ENCODE data around the gene RHOD. TPM values are rescaled to one million over a fixed set of nuclear protein-coding genes. Genes with fewer than 3 reads are reported as not detected.

RHOD gene
- total RNA-seq, 1 experiment from 2014 or later = not detected

GRCh38 chr11:67105964-67106363 lies 49.3 kb downstream of the RHOD start:
- DNase-seq = no peak
- no peaks in the 10 kb centered on the region for H3K9me2 ChIP-seq (replicated peaks; ENCODE audit: insufficient read depth, low read length)
- no peak overlapping the region for H2AFZ ChIP-seq (ENCODE audit: low read length)
- no peaks in the 10 kb centered on the region for H3K4me1 ChIP-seq (ENCODE audit: low read length)
- no peak overlapping the region for H3K4me3 ChIP-seq (ENCODE audit: low read length)
- no peak overlapping the region for H3K4me2 ChIP-seq (ENCODE audit: low read depth, low read length, poor library complexity, severe bottlenecking)
- no peak overlapping the region for H3K9ac ChIP-seq (ENCODE audit: low read length)
- no peaks in the 10 kb centered on the region for H3K27me3 ChIP-seq (ENCODE audit: low read length)
- no peaks in the 10 kb centered on the region for H3K36me3 ChIP-seq (ENCODE audit: insufficient read depth, low read length)
- no peak overlapping the region for H3K27ac ChIP-seq (ENCODE audit: low read length)
- no peaks in the 10 kb centered on the region for H3K9me3 ChIP-seq (ENCODE audit: low read length)
- H3K79me2 ChIP-seq (ENCODE audit: low read length) = no peaks in the 10 kb centered on the region
- no peaks in the 10 kb centered on the region for H4K20me1 ChIP-seq (ENCODE audit: insufficient read depth, low read depth, low read length)

GRCh38 chr11:67111261-67111660 lies 54.6 kb downstream of the RHOD start:
- H2AFZ ChIP-seq (ENCODE audit: low read length) = no peak overlapping the region

DNA sequence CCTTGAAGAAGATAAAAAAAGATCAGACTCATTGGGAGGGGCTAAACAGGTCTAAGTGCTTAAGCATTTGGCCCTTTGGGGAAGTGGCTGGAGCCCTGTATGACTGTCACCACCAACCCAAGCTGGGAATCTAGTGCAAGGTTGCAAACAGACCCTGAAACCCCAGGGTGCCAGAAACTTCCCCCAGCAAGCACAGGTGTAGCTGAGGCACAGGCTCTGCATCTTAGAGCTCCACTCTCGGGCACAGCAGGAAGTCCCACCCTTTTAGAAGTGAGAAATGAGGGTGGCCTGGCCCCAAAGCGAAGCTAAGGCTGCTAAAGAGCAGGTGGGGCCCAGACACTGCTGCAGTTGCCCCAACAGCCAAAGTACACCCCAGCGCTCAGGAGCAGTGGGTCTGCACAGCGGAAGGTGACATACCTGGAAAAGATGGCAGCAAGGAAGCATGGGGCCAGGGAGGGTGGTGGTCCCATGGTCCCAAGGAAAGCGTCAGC lies 56.6 kb downstream of the RHOD start:
- H3K4me1 ChIP-seq (ENCODE audit: low read length) = peaks cover 18% of the 10 kb centered on the region
- no peak overlapping the region for H3K4me3 ChIP-seq (ENCODE audit: low read length)
- H3K4me2 ChIP-seq (ENCODE audit: low read depth, low read length, poor library complexity, severe bottlenecking) = peak overlapping the region; percentile 16
- H3K9ac ChIP-seq (ENCODE audit: low read length) = 0 out of 2 replicates have a peak overlapping the region, but pooled peaks have one; percentile 20
- no peak overlapping the region for H2AFZ ChIP-seq (ENCODE audit: low read length)
- H3K9me2 ChIP-seq (replicated peaks; ENCODE audit: insufficient read depth, low read length) = no peaks in the 10 kb centered on the region
- H3K27me3 ChIP-seq (ENCODE audit: low read length) = no peaks in the 10 kb centered on the region
- H3K36me3 ChIP-seq (ENCODE audit: insufficient read depth, low read length) = no peaks in the 10 kb centered on the region
- no peaks in the 10 kb centered on the region for H3K79me2 ChIP-seq (ENCODE audit: low read length)
- no peaks in the 10 kb centered on the region for H4K20me1 ChIP-seq (ENCODE audit: insufficient read depth, low read depth, low read length)
- no peak overlapping the region for H3K27ac ChIP-seq (ENCODE audit: low read length)
- DNase-seq = peak; percentile 71
- no peaks in the 10 kb centered on the region for H3K9me3 ChIP-seq (ENCODE audit: low read length)

More at GRCh38 chr11:67111261-67111660, 54.6 kb downstream of the RHOD start:
- Histone ChIP-seq H3K4me1 (ENCODE audit: low read length) (peaks cover 14% of the 10 kb centered on the region), H3K9ac (ENCODE audit: low read length) (no peak overlapping the region), H4K20me1 (ENCODE audit: insufficient read depth, low read depth, low read length) (no peaks in the 10 kb centered on the region), H3K4me2 (ENCODE audit: low read depth, low read length, poor library complexity, severe bottlenecking) (no peak overlapping the region), H3K27ac (ENCODE audit: low read length) (no peak overlapping the region), H3K27me3 (ENCODE audit: low read length) (no peaks in the 10 kb centered on the region), H3K79me2 (ENCODE audit: low read length) (no peaks in the 10 kb centered on the region), H3K9me3 (ENCODE audit: low read length) (no peaks in the 10 kb centered on the region), H3K36me3 (ENCODE audit: insufficient read depth, low read length) (no peaks in the 10 kb centered on the region), H3K4me3 (ENCODE audit: low read length) (no peak overlapping the region), H3K9me2 (replicated peaks; ENCODE audit: insufficient read depth, low read length) (no peaks in the 10 kb centered on the region)
- DNase-seq = no peak

GRCh38 chr11:67114275-67114896 lies 57.7 kb downstream of the RHOD start:
- H3K4me3 ChIP-seq (ENCODE audit: low read length) = no peak overlapping the region
- H3K36me3 ChIP-seq (ENCODE audit: insufficient read depth, low read length) = no peaks in the 10 kb centered on the region
- H3K4me1 ChIP-seq (ENCODE audit: low read length) = peaks cover 21% of the 10 kb centered on the region
- no peak overlapping the region for H2AFZ ChIP-seq (ENCODE audit: low read length)
- H3K9ac ChIP-seq (ENCODE audit: low read length) = no peak overlapping the region
- H3K9me3 ChIP-seq (ENCODE audit: low read length) = no peaks in the 10 kb centered on the region
- no peaks in the 10 kb centered on the region for H3K79me2 ChIP-seq (ENCODE audit: low read length)
- H3K27me3 ChIP-seq (ENCODE audit: low read length) = no peaks in the 10 kb centered on the region
- no peaks in the 10 kb centered on the region for H4K20me1 ChIP-seq (ENCODE audit: insufficient read depth, low read depth, low read length)
- no peak overlapping the region for H3K27ac ChIP-seq (ENCODE audit: low read length)
- no peak for DNase-seq
- no peak overlapping the region for H3K4me2 ChIP-seq (ENCODE audit: low read depth, low read length, poor library complexity, severe bottlenecking)
- H3K9me2 ChIP-seq (replicated peaks; ENCODE audit: insufficient read depth, low read length) = no peaks in the 10 kb centered on the region

- no peak overlapping the region for H3K9ac ChIP-seq (ENCODE audit: low read length)
- H4K20me1 ChIP-seq (ENCODE audit: insufficient read depth, low read depth, low read length) = no peaks in the 10 kb centered on the region
- H3K4me2 ChIP-seq (ENCODE audit: low read depth, low read length, poor library complexity, severe bottlenecking) = no peak overlapping the region
- H3K36me3 ChIP-seq (ENCODE audit: insufficient read depth, low read length) = peaks cover under 1% of the 10 kb centered on the region; the same call in 1 of the 2 replicates
- H3K27ac ChIP-seq (ENCODE audit: low read length) = no peak overlapping the region
- H2AFZ ChIP-seq (ENCODE audit: low read length) = no peak overlapping the region
- no peaks in the 10 kb centered on the region for H3K9me2 ChIP-seq (replicated peaks; ENCODE audit: insufficient read depth, low read length)
- no peaks in the 10 kb centered on the region for H3K27me3 ChIP-seq (ENCODE audit: low read length)
- H3K4me3 ChIP-seq (ENCODE audit: low read length) = no peak overlapping the region
- no peaks in the 10 kb centered on the region for H3K9me3 ChIP-seq (ENCODE audit: low read length)
- H3K4me1 ChIP-seq (ENCODE audit: low read length) = peaks cover 27% of the 10 kb centered on the region
- H3K79me2 ChIP-seq (ENCODE audit: low read length) = peaks cover 22% of the 10 kb centered on the region
- no peak for DNase-seq
These were observed 60.1 kb downstream of the RHOD start for GRCh38 chr11:67116758-67117105.

- Histone ChIP-seq H3K27ac (ENCODE audit: low read length) (no peak overlapping the region), H3K4me3 (ENCODE audit: low read length) (no peak overlapping the region; the same call in 1 of the 2 replicates), H3K9me2 (replicated peaks; ENCODE audit: insufficient read depth, low read length) (no peaks in the 10 kb centered on the region), H3K9me3 (ENCODE audit: low read length) (no peaks in the 10 kb centered on the region), H3K36me3 (ENCODE audit: insufficient read depth, low read length) (peaks cover 4% of the 10 kb centered on the region; the same call in 1 of the 2 replicates), H3K4me2 (ENCODE audit: low read depth, low read length, poor library complexity, severe bottlenecking) (peak overlapping the region; percentile 53), H3K27me3 (ENCODE audit: low read length) (no peaks in the 10 kb centered on the region), H2AFZ (ENCODE audit: low read length) (peak overlapping the region; percentile 79; the same call in 1 of the 2 replicates), H3K9ac (ENCODE audit: low read length) (peak overlapping the region; percentile 94; the same call in 1 of the 2 replicates), H3K4me1 (ENCODE audit: low read length) (peaks cover 31% of the 10 kb centered on the region), H3K79me2 (ENCODE audit: low read length) (peaks cover 26% of the 10 kb centered on the region), H4K20me1 (ENCODE audit: insufficient read depth, low read depth, low read length) (no peaks in the 10 kb centered on the region)
- DNase-seq = no peak
These were observed 60.5 kb downstream of the RHOD start for GRCh38 chr11:67117176-67117575.

DNA sequence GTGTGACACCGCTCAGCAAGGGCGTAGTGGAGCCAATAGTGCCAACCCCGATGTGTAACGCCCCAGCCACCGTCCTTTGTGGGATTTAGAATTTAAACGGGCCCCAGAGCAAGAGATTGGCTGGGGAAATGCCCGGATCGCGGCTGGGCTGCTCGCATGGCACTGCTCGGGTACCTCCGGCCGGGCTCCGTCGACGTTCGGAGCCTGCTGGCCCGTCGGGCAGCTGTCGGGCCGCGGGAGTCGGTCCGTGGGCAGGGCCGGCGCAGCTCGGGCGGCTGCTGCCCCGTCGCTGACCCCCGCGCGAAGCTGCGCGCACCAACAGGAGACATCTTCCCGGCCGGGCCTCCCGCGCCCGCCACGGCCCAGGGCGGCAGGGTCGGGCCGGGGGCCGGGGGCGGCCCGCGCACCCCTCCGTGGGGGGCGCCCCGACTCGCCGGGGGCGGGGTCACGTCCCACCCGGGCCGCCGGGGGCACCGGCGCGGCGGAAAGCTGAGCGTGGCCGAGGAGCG lies 61.1 kb downstream of the RHOD start:
- no peak for DNase-seq
- H3K9me2 ChIP-seq (replicated peaks; ENCODE audit: insufficient read depth, low read length) = no peaks in the 10 kb centered on the region
- no peaks in the 10 kb centered on the region for H3K27me3 ChIP-seq (ENCODE audit: low read length)
- peaks cover 33% of the 10 kb centered on the region for H3K4me1 ChIP-seq (ENCODE audit: low read length)
- no peak overlapping the region for H3K27ac ChIP-seq (ENCODE audit: low read length)
- H2AFZ ChIP-seq (ENCODE audit: low read length) = peak overlapping the region; percentile 79; the same call in 1 of the 2 replicates
- peak overlapping the region; percentile 80 for H3K4me2 ChIP-seq (ENCODE audit: low read depth, low read length, poor library complexity, severe bottlenecking)
- peaks cover 30% of the 10 kb centered on the region for H3K79me2 ChIP-seq (ENCODE audit: low read length)
- H3K4me3 ChIP-seq (ENCODE audit: low read length) = peak overlapping the region; percentile 79; the same call in 1 of the 2 replicates
- H3K9me3 ChIP-seq (ENCODE audit: low read length) = no peaks in the 10 kb centered on the region
- peaks cover 4% of the 10 kb centered on the region; the same call in 1 of the 2 replicates for H3K36me3 ChIP-seq (ENCODE audit: insufficient read depth, low read length)
- 0 out of 2 replicates have a peak, but pooled peaks cover under 1% of the 10 kb centered on the region for H4K20me1 ChIP-seq (ENCODE audit: insufficient read depth, low read depth, low read length)
- peak overlapping the region; percentile 94 for H3K9ac ChIP-seq (ENCODE audit: low read length)

- Histone ChIP-seq H3K36me3 (ENCODE audit: insufficient read depth, low read length) (peaks cover 9% of the 10 kb centered on the region), H3K9ac (ENCODE audit: low read length) (peak overlapping the region; percentile 94), H2AFZ (ENCODE audit: low read length) (peak overlapping the region; percentile 83; the same call in 1 of the 2 replicates), H3K9me3 (ENCODE audit: low read length) (no peaks in the 10 kb centered on the region), H3K4me1 (ENCODE audit: low read length) (peaks cover 28% of the 10 kb centered on the region), H3K79me2 (ENCODE audit: low read length) (peaks cover 36% of the 10 kb centered on the region), H3K27me3 (ENCODE audit: low read length) (no peaks in the 10 kb centered on the region), H3K9me2 (replicated peaks; ENCODE audit: insufficient read depth, low read length) (no peaks in the 10 kb centered on the region), H3K4me3 (ENCODE audit: low read length) (peak overlapping the region; percentile 79), H4K20me1 (ENCODE audit: insufficient read depth, low read depth, low read length) (0 out of 2 replicates have a peak, but pooled peaks cover 5% of the 10 kb centered on the region), H3K4me2 (ENCODE audit: low read depth, low read length, poor library complexity, severe bottlenecking) (peak overlapping the region; percentile 80), H3K27ac (ENCODE audit: low read length) (peak overlapping the region; percentile 56; the same call in 1 of the 2 replicates)
- DNase-seq = peak; percentile 75
These were observed 61.6 kb downstream of the RHOD start for GRCh38 chr11:67118181-67118766.
